MG63 (cell line): ENCODE measurements around the gene MEF2D. TPM values are rescaled to one million over a fixed set of nuclear protein-coding genes. Genes with fewer than 3 reads are reported as not detected.

Experiments
- DNase-seq: peaks from one replicate; pipeline ENCODE4 v3.0.0-alpha.2; 2020
- H3K27me3 ChIP-seq: fragments of 250-450 bp; sonication (Bioruptor Pico); 2 replicates; pipeline ENCODE4 v1.5.1; 2020; ENCODE audit warnings: mild to moderate bottlenecking, moderate library complexity
- H3K36me3 ChIP-seq: fragments of 250-450 bp; sonication (Bioruptor Pico); 2 replicates; pipeline ENCODE4 v1.5.1; 2020; ENCODE audit warnings: mild to moderate bottlenecking, moderate library complexity
- H3K4me3 ChIP-seq: fragments of 250-450 bp; sonication (Bioruptor Pico); 2 replicates; pipeline ENCODE4 v1.5.1; 2020; ENCODE audit warnings: mild to moderate bottlenecking, moderate library complexity
- H3K9me3 ChIP-seq: fragments of 250-450 bp; sonication (Bioruptor Pico); 2 replicates; pipeline ENCODE4 v1.5.1; 2020; ENCODE audit warnings: mild to moderate bottlenecking, moderate library complexity
- total RNA-seq: library from RNA; depleted of rRNA; stranded (reverse); fragments of >200 nt; shearing (Covaris generic); gene quantifications from 2 replicates; pipeline ENCODE4 v1.2.3, GENCODE V29; 2014; ENCODE audit warnings: low replicate concordance

Gene MEF2D
- total RNA-seq, 1 experiment from 2014 or later = 11.7 TPM

GRCh38 chr1:156433602-156434001 is 67.0 kb downstream of the MEF2D start:
- no peak for DNase-seq
- Histone ChIP-seq H3K9me3 (no peaks in the 10 kb centered on the region), H3K36me3 (no peaks in the 10 kb centered on the region), H3K27me3 (peaks cover 94% of the 10 kb centered on the region), H3K4me3 (no peak overlapping the region)

GRCh38 chr1:156433032-156433431 is 67.5 kb downstream of the MEF2D start:
- Histone ChIP-seq H3K9me3 (no peaks in the 10 kb centered on the region), H3K27me3 (peaks cover 94% of the 10 kb centered on the region), H3K36me3 (no peaks in the 10 kb centered on the region), H3K4me3 (no peak overlapping the region)
- no peak for DNase-seq

GRCh38 chr1:156432669-156433018 is 67.9 kb downstream of the MEF2D start:
- H3K27me3 ChIP-seq = peaks cover 93% of the 10 kb centered on the region

GRCh38 chr1:156431769-156432668 is 68.6 kb downstream of the MEF2D start:
- H3K4me3 ChIP-seq = no peak overlapping the region
- DNase-seq = no peak
- H3K36me3 ChIP-seq = no peaks in the 10 kb centered on the region
- peaks cover 91% of the 10 kb centered on the region for H3K27me3 ChIP-seq
- H3K9me3 ChIP-seq = no peaks in the 10 kb centered on the region

More at GRCh38 chr1:156432669-156433018, 67.9 kb downstream of the MEF2D start:
- Histone ChIP-seq H3K36me3 (no peaks in the 10 kb centered on the region), H3K9me3 (no peaks in the 10 kb centered on the region), H3K4me3 (no peak overlapping the region)
- DNase-seq = no peak

GRCh38 chr1:156431366-156431765 is 69.2 kb downstream of the MEF2D start:
- Histone ChIP-seq H3K4me3 (no peak overlapping the region), H3K36me3 (no peaks in the 10 kb centered on the region), H3K9me3 (no peaks in the 10 kb centered on the region), H3K27me3 (peaks cover 91% of the 10 kb centered on the region)
- DNase-seq = no peak

GRCh38 chr1:156430866-156431265 is 69.7 kb downstream of the MEF2D start:
- H3K9me3 ChIP-seq = no peaks in the 10 kb centered on the region
- DNase-seq = no peak
- no peak overlapping the region for H3K4me3 ChIP-seq
- peaks cover 91% of the 10 kb centered on the region for H3K27me3 ChIP-seq
- H3K36me3 ChIP-seq = no peaks in the 10 kb centered on the region

- no peak for DNase-seq
- peaks cover 90% of the 10 kb centered on the region for H3K27me3 ChIP-seq
- no peaks in the 10 kb centered on the region for H3K9me3 ChIP-seq
- no peak overlapping the region for H3K4me3 ChIP-seq
- H3K36me3 ChIP-seq = no peaks in the 10 kb centered on the region
Observed at GRCh38 chr1:156430303-156430702, 70.3 kb downstream of the MEF2D start.

- Histone ChIP-seq H3K4me3 (no peak overlapping the region), H3K9me3 (no peaks in the 10 kb centered on the region), H3K36me3 (no peaks in the 10 kb centered on the region), H3K27me3 (peaks cover 89% of the 10 kb centered on the region)
- no peak for DNase-seq
Observed at GRCh38 chr1:156429313-156430060, 71.1 kb downstream of the MEF2D start.

GRCh38 chr1:156428746-156429288 is 71.8 kb downstream of the MEF2D start:
- Histone ChIP-seq H3K4me3 (no peak overlapping the region), H3K9me3 (no peaks in the 10 kb centered on the region), H3K36me3 (no peaks in the 10 kb centered on the region), H3K27me3 (peaks cover 89% of the 10 kb centered on the region)
- DNase-seq = no peak

- Histone ChIP-seq H3K36me3 (no peaks in the 10 kb centered on the region), H3K27me3 (peaks cover 89% of the 10 kb centered on the region)
- DNase-seq = no peak
Observed at GRCh38 chr1:156427957-156428356, 72.6 kb downstream of the MEF2D start.

GRCh38 chr1:156425943-156426342 is 74.6 kb downstream of the MEF2D start:
- no peak for DNase-seq
- Histone ChIP-seq H3K27me3 (peaks cover 92% of the 10 kb centered on the region), H3K9me3 (no peaks in the 10 kb centered on the region)

More at GRCh38 chr1:156427957-156428356, 72.6 kb downstream of the MEF2D start:
- Histone ChIP-seq H3K4me3 (no peak overlapping the region), H3K9me3 (no peaks in the 10 kb centered on the region)

GRCh38 chr1:156424806-156425432 is 75.7 kb downstream of the MEF2D start:
- no peak for DNase-seq
- Histone ChIP-seq H3K9me3 (no peaks in the 10 kb centered on the region), H3K27me3 (peaks cover 95% of the 10 kb centered on the region), H3K4me3 (no peak overlapping the region), H3K36me3 (no peaks in the 10 kb centered on the region)

More at GRCh38 chr1:156425943-156426342, 74.6 kb downstream of the MEF2D start:
- H3K4me3 ChIP-seq = no peak overlapping the region
- H3K36me3 ChIP-seq = no peaks in the 10 kb centered on the region

GRCh38 chr1:156423422-156424352 is 76.9 kb downstream of the MEF2D start:
- Histone ChIP-seq H3K36me3 (no peaks in the 10 kb centered on the region), H3K9me3 (no peaks in the 10 kb centered on the region), H3K4me3 (no peak overlapping the region), H3K27me3 (peaks cover 94% of the 10 kb centered on the region)
- no peak for DNase-seq

GRCh38 chr1:156422602-156423091 is 77.9 kb downstream of the MEF2D start:
- Histone ChIP-seq H3K9me3 (no peaks in the 10 kb centered on the region), H3K36me3 (no peaks in the 10 kb centered on the region), H3K4me3 (no peak overlapping the region), H3K27me3 (peaks cover 84% of the 10 kb centered on the region)
- no peak for DNase-seq

- H3K36me3 ChIP-seq = no peaks in the 10 kb centered on the region
- no peaks in the 10 kb centered on the region for H3K9me3 ChIP-seq
- peak overlapping the region; percentile 19; the same call in 1 of the 2 replicates for H3K4me3 ChIP-seq
- H3K27me3 ChIP-seq = peaks cover 83% of the 10 kb centered on the region
- no peak for DNase-seq
Observed at GRCh38 chr1:156421939-156422601, 78.5 kb downstream of the MEF2D start.
